GM12873 (cell line): ENCODE data around the gene CAV2.

ENCODE experiments used
- CTCF ChIP-seq: IDR thresholded peaks from 2 replicates; pipeline ENCODE4 v1.5.1; 2012; ENCODE audit warnings: low read depth, mild to moderate bottlenecking, moderate library complexity, low read length, control low read depth; ENCODE audit not compliant: insufficient read depth; ENCODE audit errors: missing control alignments

CAV2 gene

GRCh38 chr7:116499168-116500077, at the start of gene CAV2:
TSS of gene CAV2 (plus strand) at chr7:116499738. CDS start at chr7:116499782, 44 bp downstream.
- no peak for TF ChIP-seq CTCF

GRCh38 chr7:116449950-116450349, 49.6 kb upstream of the CAV2 start:
- TF ChIP-seq CTCF: no peak

GRCh38 chr7:116451957-116452729, 47.4 kb upstream of the CAV2 start:
- no peak for TF ChIP-seq CTCF

GRCh38 chr7:116454377-116454776, 45.2 kb upstream of the CAV2 start:
- no peak for TF ChIP-seq CTCF

- no peak for TF ChIP-seq CTCF
Measured at GRCh38 chr7:116455009-116455408, 44.5 kb upstream of the CAV2 start.

- no peak for TF ChIP-seq CTCF
Measured at GRCh38 chr7:116455499-116455898, 44.0 kb upstream of the CAV2 start.

- TF ChIP-seq CTCF: no peak
Measured at GRCh38 chr7:116461500-116461899, 38.0 kb upstream of the CAV2 start.
